ENCODE measurements around the gene WASHC3. TPM values are rescaled to one million over a fixed set of nuclear protein-coding genes. Genes with fewer than 3 reads are reported as not detected.

The WASHC3 gene
- total RNA-seq, 4 donors from 2014 or later = 82.8 to 96.2 (median 89.2) TPM

DNA sequence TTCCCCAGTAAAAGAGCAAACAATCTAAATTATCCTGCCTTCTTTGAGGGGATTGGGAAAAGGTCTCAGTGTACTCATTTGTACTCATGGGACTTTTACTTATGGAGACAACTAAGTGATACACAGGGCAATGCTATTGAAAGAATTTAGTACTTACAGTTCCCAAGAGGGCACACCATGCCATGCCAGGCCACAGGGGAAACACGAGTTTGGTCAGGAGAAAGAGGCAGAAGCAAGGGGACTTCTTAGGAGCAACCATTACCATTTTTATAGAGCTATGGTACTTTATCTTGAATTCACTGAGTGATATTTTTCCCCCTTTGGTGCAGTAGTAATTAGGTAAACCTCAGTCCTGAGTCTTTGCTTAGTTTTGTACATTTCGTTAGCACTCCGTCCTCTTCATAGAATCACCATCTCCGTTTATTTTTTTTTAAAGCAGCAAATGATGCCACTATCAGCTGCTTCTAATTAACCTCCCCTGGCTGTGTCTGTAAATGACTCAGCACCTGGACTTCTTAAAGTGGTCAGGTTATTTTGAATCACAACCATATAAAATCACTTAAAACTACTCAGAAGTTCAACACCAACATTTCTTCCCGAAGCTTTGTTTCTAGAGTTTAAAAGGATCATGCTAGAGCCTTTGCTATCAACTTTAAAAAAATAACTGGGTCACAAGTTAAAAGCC, 5.9 kb upstream of the WASHC3 start:
- H3K9me3 ChIP-seq = no peaks in the 10 kb centered on the region
- H3K27ac ChIP-seq = no peak overlapping the region
- no peaks in the 10 kb centered on the region for H3K36me3 ChIP-seq
- H3K27me3 ChIP-seq = no peaks in the 10 kb centered on the region
- no peak overlapping the region for H3K4me3 ChIP-seq (replicated peaks in 1 of 3)
- no peaks in the 10 kb centered on the region for H3K4me1 ChIP-seq
- TF ChIP-seq, protein P1, sequence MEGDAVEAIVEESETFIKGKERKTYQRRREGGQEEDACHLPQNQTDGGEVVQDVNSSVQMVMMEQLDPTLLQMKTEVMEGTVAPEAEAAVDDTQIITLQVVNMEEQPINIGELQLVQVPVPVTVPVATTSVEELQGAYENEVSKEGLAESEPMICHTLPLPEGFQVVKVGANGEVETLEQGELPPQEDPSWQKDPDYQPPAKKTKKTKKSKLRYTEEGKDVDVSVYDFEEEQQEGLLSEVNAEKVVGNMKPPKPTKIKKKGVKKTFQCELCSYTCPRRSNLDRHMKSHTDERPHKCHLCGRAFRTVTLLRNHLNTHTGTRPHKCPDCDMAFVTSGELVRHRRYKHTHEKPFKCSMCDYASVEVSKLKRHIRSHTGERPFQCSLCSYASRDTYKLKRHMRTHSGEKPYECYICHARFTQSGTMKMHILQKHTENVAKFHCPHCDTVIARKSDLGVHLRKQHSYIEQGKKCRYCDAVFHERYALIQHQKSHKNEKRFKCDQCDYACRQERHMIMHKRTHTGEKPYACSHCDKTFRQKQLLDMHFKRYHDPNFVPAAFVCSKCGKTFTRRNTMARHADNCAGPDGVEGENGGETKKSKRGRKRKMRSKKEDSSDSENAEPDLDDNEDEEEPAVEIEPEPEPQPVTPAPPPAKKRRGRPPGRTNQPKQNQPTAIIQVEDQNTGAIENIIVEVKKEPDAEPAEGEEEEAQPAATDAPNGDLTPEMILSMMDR (IDR thresholded peaks at IDR 0.05) = no peak
- TF ChIP-seq POLR2A (IDR thresholded peaks at IDR 0.05) = no peak
- no peak for DNase-seq
- WGBS, 2 donors = 58 to 63% methylated on average over 5 of the region's 5 CpGs
- intact Hi-C loops (cut with DNase I) = no loop called here

DNA sequence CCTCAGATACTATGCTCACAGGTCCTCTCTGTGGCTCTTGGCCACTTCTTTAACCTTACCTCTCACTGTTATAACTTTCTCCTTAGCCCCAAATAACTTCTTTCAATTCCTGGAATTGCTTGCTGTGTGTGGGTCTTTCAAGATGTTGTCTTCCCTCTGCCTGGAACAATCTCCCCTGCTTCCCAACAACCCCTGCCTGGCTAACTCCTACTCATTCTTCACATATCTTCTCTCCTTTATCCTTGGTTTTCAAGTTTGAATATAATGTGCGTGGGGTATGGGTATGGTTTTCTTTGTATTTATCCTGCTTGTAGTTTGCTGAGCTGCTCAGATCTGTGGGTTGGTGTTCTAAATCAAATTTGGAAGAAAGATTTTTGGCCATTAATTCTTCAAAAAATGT, 2.7 kb upstream of the WASHC3 start:
- no peak for DNase-seq
- Histone ChIP-seq H3K36me3 (no peaks in the 10 kb centered on the region), H3K4me1 (no peaks in the 10 kb centered on the region), H3K4me3 (replicated peaks in 1 of 3) (no peak overlapping the region), H3K27ac (no peak overlapping the region), H3K9me3 (no peaks in the 10 kb centered on the region), H3K27me3 (no peaks in the 10 kb centered on the region)
- WGBS, 2 donors = 92 to 95% methylated on average over 1 of the region's 1 CpG
- TF ChIP-seq, protein P1 (IDR thresholded peaks at IDR 0.05) = no peak
- no peak for TF ChIP-seq POLR2A (IDR thresholded peaks at IDR 0.05)
- intact Hi-C loops (cut with DNase I) = no loop called here

DNA sequence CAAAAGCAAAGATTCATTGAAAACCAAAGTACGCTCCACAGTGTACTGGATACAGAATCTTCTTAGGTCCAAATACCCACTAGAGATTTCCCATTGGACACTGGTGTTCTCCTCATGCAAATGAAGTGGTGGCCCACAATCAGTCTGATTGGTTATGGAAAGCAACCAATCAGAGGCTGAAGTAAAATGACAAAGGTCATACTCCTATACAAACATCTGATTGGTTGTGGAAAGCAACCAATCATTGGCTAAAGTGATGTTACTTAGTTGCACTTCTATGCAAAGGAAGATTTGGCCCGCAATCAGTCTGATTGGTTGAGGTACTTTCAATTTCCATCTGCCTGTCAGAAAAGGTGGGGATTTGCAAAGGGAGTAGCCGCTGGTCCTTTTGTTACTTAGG, 1.3 kb upstream of the WASHC3 start:
- TF ChIP-seq POLR2A (IDR thresholded peaks at IDR 0.05) = no peak
- TF ChIP-seq, protein P1 (IDR thresholded peaks at IDR 0.05) = no peak
- Histone ChIP-seq H3K27me3 (no peaks in the 10 kb centered on the region), H3K36me3 (no peaks in the 10 kb centered on the region), H3K9me3 (no peaks in the 10 kb centered on the region), H3K27ac (no peak overlapping the region), H3K4me3 (replicated peaks in 1 of 3) (no peak overlapping the region), H3K4me1 (no peaks in the 10 kb centered on the region)
- WGBS, 2 donors = 96% methylated on average over 3 of the region's 3 CpGs
- intact Hi-C loops (cut with DNase I) = no loop called here
- DNase-seq = no peak

DNA sequence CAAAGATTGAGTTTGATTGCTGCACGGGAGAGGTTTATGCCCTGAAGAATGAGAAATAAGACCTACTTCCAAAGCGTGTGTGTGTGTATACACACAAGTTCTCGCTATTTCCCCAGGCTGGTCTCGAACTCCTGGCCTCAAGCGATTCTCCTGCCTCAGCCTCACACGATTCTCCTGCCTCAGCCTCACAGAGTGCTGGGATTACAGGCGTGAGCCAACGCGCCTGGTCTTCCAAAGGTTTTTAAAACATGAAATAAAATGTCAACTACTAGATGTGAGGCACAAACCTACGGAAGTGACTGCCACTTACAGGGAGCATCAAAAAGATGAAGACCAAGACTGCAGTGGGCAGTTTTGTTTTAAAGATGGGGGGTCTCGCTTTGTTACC, 622 bp upstream of the WASHC3 start:
- 77 to 84% methylated on average over 11 of the region's 11 CpGs for WGBS, 2 donors
- H3K4me1 ChIP-seq = no peaks in the 10 kb centered on the region
- H3K4me3 ChIP-seq (replicated peaks in 1 of 3) = no peak overlapping the region
- H3K27ac ChIP-seq = no peak overlapping the region
- TF ChIP-seq, protein P1 (IDR thresholded peaks at IDR 0.05) = no peak
- no peak for TF ChIP-seq POLR2A (IDR thresholded peaks at IDR 0.05)
- no peaks in the 10 kb centered on the region for H3K9me3 ChIP-seq
- DNase-seq = no peak
- intact Hi-C loops (cut with DNase I) = no loop called here
- no peaks in the 10 kb centered on the region for H3K36me3 ChIP-seq
- no peaks in the 10 kb centered on the region for H3K27me3 ChIP-seq

DNA sequence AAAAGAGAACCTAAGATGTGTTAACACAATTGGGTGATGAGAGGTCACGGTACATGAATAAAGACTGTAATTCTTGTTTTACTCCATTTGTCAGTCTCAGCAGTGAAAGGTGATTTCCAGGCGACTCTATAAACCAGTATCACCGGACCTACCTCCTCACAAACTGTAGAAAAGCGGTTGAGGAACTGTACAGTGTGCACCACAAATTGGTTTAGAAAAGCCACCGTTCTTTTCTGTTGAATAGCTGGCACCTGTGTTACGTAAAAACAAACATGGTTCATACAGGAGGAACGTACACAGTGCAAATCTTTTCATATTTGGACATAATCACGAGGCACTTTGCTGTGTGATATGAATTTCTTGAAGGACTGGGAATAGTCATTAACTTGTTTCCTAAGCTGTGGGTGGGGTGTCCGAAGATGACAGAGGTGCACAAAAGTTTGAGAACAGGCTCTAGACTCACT, 663 bp downstream of the WASHC3 start:
- Histone ChIP-seq H3K27me3 (no peaks in the 10 kb centered on the region), H3K9me3 (no peaks in the 10 kb centered on the region), H3K4me3 (replicated peaks in 1 of 3) (peak overlapping the region; percentile 16 to 86 (median 85)), H3K4me1 (no peaks in the 10 kb centered on the region), H3K27ac (peak overlapping the region in 2 of 3 donors; percentile 54 to 77), H3K36me3 (no peaks in the 10 kb centered on the region)
- 24 to 30% methylated on average over 9 of the region's 9 CpGs for WGBS, 2 donors
- intact Hi-C loops (cut with DNase I) = no loop called here
- TF ChIP-seq, protein P1 (IDR thresholded peaks at IDR 0.05) = no peak
- TF ChIP-seq POLR2A (IDR thresholded peaks at IDR 0.05) = no peak
- no peak for DNase-seq
